ENCODE measurements around the gene GLA.

GLA gene

GRCh38 chrX:101369687-101370086 lies 38.0 kb downstream of the GLA start:
- H3K36me3 ChIP-seq: no peaks in the 10 kb centered on the region
- H3K4me1 ChIP-seq: no peaks in the 10 kb centered on the region
- H3K27me3 ChIP-seq: no peaks in the 10 kb centered on the region
- H3K9me3 ChIP-seq: no peaks in the 10 kb centered on the region
- H3K4me3 ChIP-seq (ENCODE audit: low read depth, low read length): no peak overlapping the region
- no peak for TF ChIP-seq CTCF (IDR thresholded peaks at IDR 0.05; ENCODE audit: low read depth, low read length)
- DNase-seq: no peak

DNA sequence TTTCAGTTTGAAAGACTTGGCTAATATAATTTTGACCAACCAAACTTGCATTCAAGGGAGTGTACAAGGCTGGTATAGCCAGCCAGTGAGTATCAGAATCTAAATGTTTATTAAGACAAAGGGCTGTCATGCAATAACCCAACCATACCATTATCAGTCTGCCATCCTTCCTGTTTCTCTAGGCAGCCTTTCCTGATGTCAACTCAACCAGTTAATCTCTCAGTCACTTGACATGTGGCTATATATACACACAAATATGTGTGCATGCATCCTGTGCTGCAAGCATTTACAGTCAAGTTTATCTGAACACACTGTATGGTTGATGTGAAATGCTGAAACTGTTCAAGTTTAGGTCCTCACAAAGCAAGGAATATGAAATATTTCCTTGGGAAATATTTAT lies 38.9 kb downstream of the GLA start:
- DNase-seq: no peak
- Histone ChIP-seq H3K9me3 (no peaks in the 10 kb centered on the region), H3K4me3 (ENCODE audit: low read depth, low read length) (no peak overlapping the region), H3K36me3 (no peaks in the 10 kb centered on the region), H3K4me1 (no peaks in the 10 kb centered on the region), H3K27me3 (no peaks in the 10 kb centered on the region)
- TF ChIP-seq CTCF (IDR thresholded peaks at IDR 0.05; ENCODE audit: low read depth, low read length): no peak

DNA sequence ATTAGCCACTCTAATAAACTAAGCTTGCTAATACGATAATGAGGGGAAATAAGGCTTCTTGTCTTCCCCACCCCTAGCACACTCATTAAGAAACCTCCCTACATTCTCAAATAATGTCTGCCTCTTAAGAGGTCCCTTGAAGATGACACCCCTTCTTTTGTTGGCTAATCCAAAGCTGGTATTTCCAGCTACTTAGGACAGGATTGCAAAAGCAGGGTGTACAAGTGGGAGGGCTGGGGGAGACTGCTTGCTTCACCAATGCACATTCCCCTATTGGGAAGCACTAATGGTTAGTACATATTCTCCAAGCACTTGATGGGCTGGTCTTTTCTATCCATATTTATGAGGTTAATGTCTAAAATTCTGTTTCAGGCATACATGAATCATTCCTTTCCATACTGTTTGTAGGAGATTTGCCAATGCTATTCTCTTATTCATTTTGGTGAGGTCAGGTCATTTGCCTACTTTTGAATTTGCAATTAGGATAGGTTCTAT lies 42.4 kb downstream of the GLA start:
- DNase-seq: no peak
- no peak for TF ChIP-seq CTCF (IDR thresholded peaks at IDR 0.05; ENCODE audit: low read depth, low read length)
- H3K36me3 ChIP-seq: no peaks in the 10 kb centered on the region
- no peaks in the 10 kb centered on the region for H3K4me1 ChIP-seq
- H3K4me3 ChIP-seq (ENCODE audit: low read depth, low read length): no peak overlapping the region
- H3K27me3 ChIP-seq: no peaks in the 10 kb centered on the region
- no peaks in the 10 kb centered on the region for H3K9me3 ChIP-seq

- TF ChIP-seq CTCF (IDR thresholded peaks at IDR 0.05; ENCODE audit: low read depth, low read length): no peak
- Histone ChIP-seq H3K27me3 (no peaks in the 10 kb centered on the region), H3K36me3 (no peaks in the 10 kb centered on the region), H3K4me1 (no peaks in the 10 kb centered on the region), H3K4me3 (ENCODE audit: low read depth, low read length) (no peak overlapping the region), H3K9me3 (no peaks in the 10 kb centered on the region)
- no peak for DNase-seq
Observed at GRCh38 chrX:101362757-101363156, 45.0 kb downstream of the GLA start.

- H3K27me3 ChIP-seq: no peaks in the 10 kb centered on the region
- H3K4me3 ChIP-seq (ENCODE audit: low read depth, low read length): no peak overlapping the region
- no peaks in the 10 kb centered on the region for H3K4me1 ChIP-seq
- DNase-seq: no peak
- TF ChIP-seq CTCF (IDR thresholded peaks at IDR 0.05; ENCODE audit: low read depth, low read length): no peak
- no peaks in the 10 kb centered on the region for H3K36me3 ChIP-seq
- H3K9me3 ChIP-seq: no peaks in the 10 kb centered on the region
Observed at GRCh38 chrX:101362116-101362515, 45.6 kb downstream of the GLA start.

DNA sequence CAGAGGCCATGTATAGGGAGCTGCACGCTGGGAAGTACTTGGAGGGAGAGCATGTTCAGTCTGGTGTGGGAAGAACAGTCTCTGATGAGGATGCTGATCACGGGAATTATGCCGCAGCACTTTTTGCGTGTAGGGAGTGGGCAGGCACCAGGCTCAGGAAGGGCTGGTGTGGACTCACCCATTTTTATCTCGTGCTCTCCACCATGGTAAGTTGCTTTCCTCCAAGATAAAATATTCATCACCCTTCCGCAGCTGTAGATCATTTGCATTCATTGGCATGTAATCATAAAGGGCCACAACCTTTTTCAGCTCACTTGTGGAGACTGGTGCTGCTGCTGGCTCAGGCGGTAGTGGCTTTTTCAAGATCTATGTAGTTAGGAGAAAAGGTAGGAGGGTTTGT lies 47.3 kb downstream of the GLA start:
- H3K9me3 ChIP-seq: no peaks in the 10 kb centered on the region
- no peak for DNase-seq
- H3K4me1 ChIP-seq: no peaks in the 10 kb centered on the region
- no peak for TF ChIP-seq CTCF (IDR thresholded peaks at IDR 0.05; ENCODE audit: low read depth, low read length)
- no peaks in the 10 kb centered on the region for H3K36me3 ChIP-seq
- H3K27me3 ChIP-seq: no peaks in the 10 kb centered on the region
- no peak overlapping the region for H3K4me3 ChIP-seq (ENCODE audit: low read depth, low read length)

Measured in BE2C (cell line).